ENCODE results near the gene SPATC1L. TPM values are rescaled to one million over a fixed set of nuclear protein-coding genes. Genes with fewer than 3 reads are reported as not detected.

SPATC1L gene
- 18.0 TPM for polyA plus RNA-seq (2013)

DNA sequence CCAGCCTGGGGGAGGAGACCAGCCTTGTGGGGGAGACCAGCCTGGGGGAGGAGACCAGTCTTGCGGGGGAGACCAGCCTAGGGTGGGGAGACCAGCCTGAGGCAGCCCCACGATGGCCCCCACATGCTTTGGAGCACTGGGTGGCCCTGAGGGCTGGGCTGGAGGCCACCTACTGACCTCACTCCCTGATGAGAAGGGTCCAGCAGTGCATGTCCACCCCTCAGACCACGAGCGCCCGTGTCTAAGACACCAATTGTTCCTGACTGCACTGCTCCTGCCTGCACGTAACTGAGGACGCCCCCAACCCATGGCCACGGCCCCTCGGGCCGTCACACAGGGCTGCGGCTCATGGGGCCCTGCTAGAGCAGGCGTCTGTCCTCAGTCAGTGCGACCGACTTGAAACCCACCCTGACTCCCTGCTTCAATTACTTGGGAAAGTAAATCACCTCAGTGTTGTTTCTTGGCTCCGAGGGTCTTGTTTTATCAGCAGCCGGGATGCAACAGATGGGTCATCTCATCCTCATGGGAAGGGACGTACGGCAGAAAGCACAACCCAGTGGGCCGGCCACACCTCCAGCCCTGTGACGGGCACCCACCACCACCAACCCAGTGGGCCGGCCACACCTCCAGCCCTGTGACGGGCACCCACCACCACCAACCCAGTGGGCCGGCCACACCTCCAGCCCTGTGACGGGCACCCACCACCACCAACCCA lies at the start of gene SPATC1L:
Gene SPATC1L, minus strand, starts transcription at position 550 of the 715 bp plus-strand sequence. CDS start 1,643 bp downstream, outside the sequence.
- Histone ChIP-seq H3K4me1 (ENCODE audit: control extremely low read depth in 1 of 4, control insufficient read depth in 4 of 4, insufficient read depth in 4 of 4, low read length in 3 of 4) (peaks cover 0 to 48% (median 18%) of the 10 kb centered on the region in 4 experiments), H3K27me3 (replicated peaks in 2 of 5; ENCODE audit: control insufficient read depth in 4 of 5, insufficient read depth in 5 of 5, low read length in 4 of 5) (no peaks in the 10 kb centered on the region), H3K4me3 (ENCODE audit: control insufficient read depth in 1 of 7, extremely low read depth in 1 of 7, insufficient read depth in 4 of 7, low read depth in 2 of 7, low read length in 6 of 7) (peak within 1 kb of the TSS; percentile 65 to 93 (median 83)), H3K36me3 (ENCODE audit: control insufficient read depth in 4 of 4, insufficient read depth in 4 of 4, low read length in 3 of 4) (peaks cover 0 to 18% (median 0%) of the 10 kb centered on the region in 4 experiments), H3K27ac (ENCODE audit: insufficient read depth in 1 of 2, low read depth in 1 of 2, low read length in 2 of 2, poor library complexity in 1 of 2, severe bottlenecking in 2 of 2) (peak within 1 kb of the TSS in 1 of 2 experiments; percentile 83), H3K9me3 (ENCODE audit: control extremely low read depth in 1 of 5, control insufficient read depth in 4 of 5, insufficient read depth in 2 of 5, low read depth in 1 of 5, low read length in 4 of 5) (no peaks in the 10 kb centered on the region)
- ChIA-PET CTCF (no interaction called here), POLR2A (interaction anchor here (0.7 kb wide), 1 partner anchor 123 kb away, joined by 3 read pairs; no protein-coding TSS in a partner anchor)
- WGBS (ENCODE audit: insufficient coverage) = 7% methylated on average over 14 of the region's 24 CpGs
- peak; percentile 64 to 68 (median 67) for DNase-seq

DNA sequence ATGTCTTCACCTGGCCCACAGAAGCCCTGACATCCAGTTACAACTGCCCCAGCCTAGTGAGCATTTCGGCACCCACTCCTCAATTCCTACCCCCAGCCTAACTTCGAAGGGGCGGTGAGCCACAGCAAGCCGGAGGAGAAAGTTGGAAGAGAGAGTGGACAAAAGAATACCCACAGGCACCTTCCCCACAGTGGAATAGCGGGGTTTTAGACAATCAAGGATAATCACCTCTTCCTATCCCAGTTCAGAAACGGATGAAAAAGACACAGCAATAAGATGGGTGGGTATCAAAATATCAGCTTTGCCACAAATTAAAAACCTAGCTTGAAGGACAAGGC lies 45.6 kb upstream of the SPATC1L start:
- H3K27ac ChIP-seq (ENCODE audit: insufficient read depth in 1 of 2, low read depth in 1 of 2, low read length in 2 of 2, poor library complexity in 1 of 2, severe bottlenecking in 2 of 2) = peak overlapping the region in 1 of 2 experiments; percentile 56
- ChIA-PET POLR2A (interaction anchor here (0.5 to 0.7 kb wide), 3 partner anchors 16 to 405 kb away, joined by 3 to 5 read pairs (median 4); no protein-coding TSS in a partner anchor), CTCF (interaction anchor here (0.7 to 1.7 kb wide), 8 partner anchors 10 to 96 kb away, joined by 3 to 6 read pairs (median 4); partner anchors contain the start of gene FTCD)
- H3K4me1 ChIP-seq (ENCODE audit: control extremely low read depth in 1 of 4, control insufficient read depth in 4 of 4, insufficient read depth in 4 of 4, low read length in 3 of 4) = peaks cover 0 to 35% (median 26%) of the 10 kb centered on the region in 4 experiments
- WGBS (ENCODE audit: insufficient coverage) = 100% methylated on average over 1 of the region's 6 CpGs
- H3K36me3 ChIP-seq (ENCODE audit: control insufficient read depth in 4 of 4, insufficient read depth in 4 of 4, low read length in 3 of 4) = peaks cover 12 to 50% (median 20%) of the 10 kb centered on the region in 4 experiments
- DNase-seq = no peak
- H3K27me3 ChIP-seq (replicated peaks in 2 of 5; ENCODE audit: control insufficient read depth in 4 of 5, insufficient read depth in 5 of 5, low read length in 4 of 5) = no peaks in the 10 kb centered on the region
- peaks cover 0 to 18% (median 0%) of the 10 kb centered on the region in 5 experiments for H3K9me3 ChIP-seq (ENCODE audit: control extremely low read depth in 1 of 5, control insufficient read depth in 4 of 5, insufficient read depth in 2 of 5, low read depth in 1 of 5, low read length in 4 of 5)
- H3K4me3 ChIP-seq (ENCODE audit: control insufficient read depth in 1 of 7, extremely low read depth in 1 of 7, insufficient read depth in 4 of 7, low read depth in 2 of 7, low read length in 6 of 7) = peak overlapping the region; percentile 40 to 78 (median 71)

- no peaks in the 10 kb centered on the region for H3K27me3 ChIP-seq (replicated peaks in 2 of 5; ENCODE audit: control insufficient read depth in 4 of 5, insufficient read depth in 5 of 5, low read length in 4 of 5)
- H3K36me3 ChIP-seq (ENCODE audit: control insufficient read depth in 4 of 4, insufficient read depth in 4 of 4, low read length in 3 of 4) = peaks cover 9 to 47% (median 16%) of the 10 kb centered on the region in 4 experiments
- peak overlapping the region; percentile 40 to 78 (median 71) for H3K4me3 ChIP-seq (ENCODE audit: control insufficient read depth in 1 of 7, extremely low read depth in 1 of 7, insufficient read depth in 4 of 7, low read depth in 2 of 7, low read length in 6 of 7)
- POLR2A ChIA-PET = interaction anchor here (0.5 to 0.6 kb wide), 2 partner anchors 16 to 405 kb away, joined by 3 to 5 read pairs; no protein-coding TSS in a partner anchor
- peaks cover 0 to 35% (median 26%) of the 10 kb centered on the region in 4 experiments for H3K4me1 ChIP-seq (ENCODE audit: control extremely low read depth in 1 of 4, control insufficient read depth in 4 of 4, insufficient read depth in 4 of 4, low read length in 3 of 4)
- peak in 1 of 3 donors; percentile 64 for DNase-seq
- H3K27ac ChIP-seq (ENCODE audit: insufficient read depth in 1 of 2, low read depth in 1 of 2, low read length in 2 of 2, poor library complexity in 1 of 2, severe bottlenecking in 2 of 2) = peak overlapping the region; percentile 12 to 56
- CTCF ChIA-PET = interaction anchor here (1.1 to 1.7 kb wide), 5 partner anchors 12 to 97 kb away, joined by 3 to 6 read pairs (median 4); a partner anchor contains a TSS
- 3% methylated on average over 47 of the region's 72 CpGs for WGBS (ENCODE audit: insufficient coverage)
- H3K9me3 ChIP-seq (ENCODE audit: control extremely low read depth in 1 of 5, control insufficient read depth in 4 of 5, insufficient read depth in 2 of 5, low read depth in 1 of 5, low read length in 4 of 5) = peaks cover 0 to 18% (median 0%) of the 10 kb centered on the region in 5 experiments
Measured at GRCh38 chr21:46229133-46229922, 45.1 kb upstream of the SPATC1L start.

DNA sequence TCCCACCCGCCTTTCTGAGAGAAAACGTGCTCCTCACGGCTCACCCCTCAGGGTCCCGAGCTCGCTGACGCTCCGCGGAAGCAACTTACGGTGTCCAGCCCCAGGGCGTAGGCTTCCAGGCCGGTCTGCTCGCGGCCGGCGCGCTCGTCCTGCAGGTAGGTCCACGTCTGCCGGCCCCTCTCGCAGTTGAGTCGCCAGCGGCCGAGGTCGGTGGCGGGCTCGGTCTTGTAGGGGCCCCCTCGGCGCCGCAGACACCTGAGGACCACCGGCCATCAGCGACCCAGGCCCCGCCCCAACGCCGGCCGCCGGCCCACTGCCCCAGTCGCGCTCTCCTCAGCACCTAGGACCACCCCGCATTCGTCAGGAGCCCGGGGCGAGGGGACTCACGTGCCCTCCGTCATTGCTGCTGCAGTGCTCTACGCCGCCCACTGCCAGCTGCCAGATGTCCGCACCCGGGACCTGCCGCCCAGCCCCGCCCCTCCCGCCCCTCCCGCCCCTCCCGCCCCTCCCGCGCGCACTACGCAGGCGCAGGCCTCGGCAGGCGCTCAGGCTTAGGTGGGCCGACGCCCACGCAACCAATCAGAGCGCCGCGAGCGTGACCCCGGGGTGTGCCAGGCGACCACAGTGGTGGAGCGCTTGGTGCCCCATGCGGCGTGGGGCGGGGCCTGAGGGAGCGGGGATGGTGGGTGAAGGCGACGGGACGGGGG lies 44.2 kb upstream of the SPATC1L start, which contains the start of gene LSS:
Gene LSS, minus strand, starts transcription at position 430 of the 707 bp plus-strand sequence. Its CDS starts 29 bp downstream, at position 401.
- Histone ChIP-seq H3K27me3 (replicated peaks in 2 of 5; ENCODE audit: control insufficient read depth in 4 of 5, insufficient read depth in 5 of 5, low read length in 4 of 5) (no peaks in the 10 kb centered on the region), H3K9me3 (ENCODE audit: control extremely low read depth in 1 of 5, control insufficient read depth in 4 of 5, insufficient read depth in 2 of 5, low read depth in 1 of 5, low read length in 4 of 5) (peaks cover 0 to 18% (median 0%) of the 10 kb centered on the region in 5 experiments), H3K4me1 (ENCODE audit: control extremely low read depth in 1 of 4, control insufficient read depth in 4 of 4, insufficient read depth in 4 of 4, low read length in 3 of 4) (peaks cover 0 to 35% (median 26%) of the 10 kb centered on the region in 4 experiments), H3K36me3 (ENCODE audit: control insufficient read depth in 4 of 4, insufficient read depth in 4 of 4, low read length in 3 of 4) (peaks cover 9 to 40% (median 11%) of the 10 kb centered on the region in 4 experiments), H3K4me3 (ENCODE audit: control insufficient read depth in 1 of 7, extremely low read depth in 1 of 7, insufficient read depth in 4 of 7, low read depth in 2 of 7, low read length in 6 of 7) (peak within 1 kb of the TSS; percentile 71 to 94 (median 85)), H3K27ac (ENCODE audit: insufficient read depth in 1 of 2, low read depth in 1 of 2, low read length in 2 of 2, poor library complexity in 1 of 2, severe bottlenecking in 2 of 2) (peak within 1 kb of the TSS; percentile 12 to 56)
- peak; percentile 98 to 99 (median 99) for DNase-seq
- WGBS (ENCODE audit: insufficient coverage) = 0% methylated on average over 61 of the region's 77 CpGs
- POLR2A ChIA-PET = no interaction called here
- CTCF ChIA-PET = interaction anchor here (1.1 to 1.2 kb wide), 2 partner anchors 12 to 29 kb away, joined by 3 to 4 read pairs; no protein-coding TSS in a partner anchor

DNA sequence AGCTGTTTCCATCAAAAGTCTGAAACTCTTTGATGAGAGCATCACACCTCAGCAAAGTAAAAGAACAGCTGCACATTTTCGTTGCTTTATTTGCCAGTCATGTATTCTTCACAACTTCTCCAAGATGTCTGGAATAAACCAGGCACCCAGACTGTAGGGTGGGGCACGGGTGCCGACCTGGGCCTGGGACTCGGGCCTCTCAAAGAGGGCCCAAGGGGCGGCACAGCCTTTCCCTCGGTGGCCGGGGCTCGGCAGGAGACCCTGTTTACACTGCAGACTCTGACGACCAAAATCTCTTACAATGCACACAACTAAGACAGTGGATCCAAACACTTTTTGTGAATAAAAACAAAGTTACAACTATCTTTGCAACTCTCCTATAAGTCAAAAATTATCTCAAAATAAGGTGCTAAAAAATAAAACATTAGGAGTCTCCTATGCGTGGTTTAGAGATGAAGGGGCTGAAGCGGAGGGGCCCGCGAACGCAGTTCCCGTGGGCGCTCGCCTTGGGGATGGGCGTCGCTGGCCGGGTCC lies 43.6 kb upstream of the SPATC1L start:
- POLR2A ChIA-PET = interaction anchor here (0.6 to 0.8 kb wide), 2 partner anchors 10 to 57 kb away, joined by 3 to 4 read pairs; no protein-coding TSS in a partner anchor
- peaks cover 0 to 16% (median 0%) of the 10 kb centered on the region in 5 experiments for H3K9me3 ChIP-seq (ENCODE audit: control extremely low read depth in 1 of 5, control insufficient read depth in 4 of 5, insufficient read depth in 2 of 5, low read depth in 1 of 5, low read length in 4 of 5)

More for the DNA sequence above, 43.6 kb upstream of the SPATC1L start:
- 1% methylated on average over 15 of the region's 20 CpGs for WGBS (ENCODE audit: insufficient coverage)
- Histone ChIP-seq H3K27me3 (replicated peaks in 2 of 5; ENCODE audit: control insufficient read depth in 4 of 5, insufficient read depth in 5 of 5, low read length in 4 of 5) (no peaks in the 10 kb centered on the region), H3K27ac (ENCODE audit: insufficient read depth in 1 of 2, low read depth in 1 of 2, low read length in 2 of 2, poor library complexity in 1 of 2, severe bottlenecking in 2 of 2) (peak overlapping the region in 1 of 2 experiments; percentile 54), H3K4me1 (ENCODE audit: control extremely low read depth in 1 of 4, control insufficient read depth in 4 of 4, insufficient read depth in 4 of 4, low read length in 3 of 4) (peaks cover 0 to 35% (median 26%) of the 10 kb centered on the region in 4 experiments), H3K4me3 (ENCODE audit: control insufficient read depth in 1 of 7, extremely low read depth in 1 of 7, insufficient read depth in 4 of 7, low read depth in 2 of 7, low read length in 6 of 7) (peak overlapping the region; percentile 58 to 94 (median 85)), H3K36me3 (ENCODE audit: control insufficient read depth in 4 of 4, insufficient read depth in 4 of 4, low read length in 3 of 4) (peaks cover 6 to 38% (median 11%) of the 10 kb centered on the region in 4 experiments)
- CTCF ChIA-PET = interaction anchor here (0.6 to 1.1 kb wide), 3 partner anchors 12 to 42 kb away, joined by 3 to 4 read pairs (median 4); no protein-coding TSS in a partner anchor
- DNase-seq = peak in 1 of 3 donors; percentile 7
